Trophoblast cell (in vitro differentiated cells and primary cell): ENCODE data around the gene GTF2F2.
A peak's percentile ranks its signal among the peaks of the same experiment; 100 is the strongest.

Experiments used
- DNase-seq, 2 donors: peaks; one replicate each; pipeline ENCODE4 v3.0.0-alpha.2; 2016
- H2AFZ ChIP-seq: 2 replicates; pipeline ENCODE4 v1.6.1; 2013; ENCODE audit warnings: low read length, moderate library complexity, mild to moderate bottlenecking; ENCODE audit not compliant: insufficient read depth, poor library complexity
- H2AK5ac ChIP-seq: 2 replicates; pipeline ENCODE4 v1.6.1; 2013; ENCODE audit warnings: mild to moderate bottlenecking, low read length
- H2BK120ac ChIP-seq: 2 replicates; pipeline ENCODE4 v1.6.1; 2013; ENCODE audit warnings: low read length, mild to moderate bottlenecking, moderate library complexity; ENCODE audit not compliant: insufficient read depth, poor library complexity
- H2BK12ac ChIP-seq: 2 replicates; pipeline ENCODE4 v1.6.1; 2013; ENCODE audit warnings: mild to moderate bottlenecking, low read length, moderate library complexity
- H2BK5ac ChIP-seq: 2 replicates; pipeline ENCODE4 v1.6.1; 2013; ENCODE audit warnings: low read length, low read depth, moderate library complexity, mild to moderate bottlenecking; ENCODE audit not compliant: poor library complexity
- H3K14ac ChIP-seq: 2 replicates; pipeline ENCODE4 v1.6.1; 2013; ENCODE audit warnings: mild to moderate bottlenecking, low read length
- H3K18ac ChIP-seq: 2 replicates; pipeline ENCODE4 v1.6.1; 2013; ENCODE audit warnings: mild to moderate bottlenecking, low read length
- H3K23ac ChIP-seq: 2 replicates; pipeline ENCODE4 v1.6.1; 2013; ENCODE audit warnings: low read length
- H3K27ac ChIP-seq: 2 replicates; pipeline ENCODE4 v1.5.1; 2013; ENCODE audit warnings: low read depth, mild to moderate bottlenecking, inconsistent platforms, low read length, moderate library complexity
- H3K27me3 ChIP-seq: 2 replicates; pipeline ENCODE4 v1.6.1; 2013; ENCODE audit warnings: inconsistent platforms, mild to moderate bottlenecking, low read length, moderate library complexity; ENCODE audit not compliant: insufficient read depth
- H3K36me3 ChIP-seq, 2 experiments: 1 replicate in 1 of 2; 2 replicates in 1 of 2; pipeline ENCODE4 v1.6.1; 2013; ENCODE audit warnings: low read length in 2 of 2, mild to moderate bottlenecking in 2 of 2, moderate library complexity in 1 of 2; ENCODE audit not compliant: insufficient read depth in 2 of 2, control insufficient read depth in 1 of 2
- H3K4ac ChIP-seq: 2 replicates; pipeline ENCODE4 v1.6.1; 2013; ENCODE audit warnings: low read depth, mild to moderate bottlenecking, low read length, moderate library complexity
- H3K4me1 ChIP-seq, 2 experiments: 1 replicate in 1 of 2; 2 replicates in 1 of 2; pipeline ENCODE4 v1.6.1; 2013; ENCODE audit warnings: low read length in 2 of 2, mild to moderate bottlenecking in 2 of 2, moderate library complexity in 1 of 2; ENCODE audit not compliant: insufficient read depth in 2 of 2, control insufficient read depth in 1 of 2
- H3K4me2 ChIP-seq: 2 replicates; pipeline ENCODE4 v1.6.1; 2013; ENCODE audit warnings: inconsistent platforms, mild to moderate bottlenecking, low read length, moderate library complexity
- H3K4me3 ChIP-seq: 2 replicates; pipeline ENCODE4 v1.5.1; 2013; ENCODE audit warnings: mild to moderate bottlenecking, low read depth, low read length, inconsistent platforms
- H3K79me1 ChIP-seq: one replicate; pipeline ENCODE4 v1.6.1; 2013; ENCODE audit warnings: low read length
- H3K79me2 ChIP-seq: 2 replicates; pipeline ENCODE4 v1.6.1; 2013; ENCODE audit warnings: low read length, mild to moderate bottlenecking; ENCODE audit not compliant: control insufficient read depth, insufficient read depth, poor library complexity
- H3K9ac ChIP-seq: 2 replicates; pipeline ENCODE4 v1.6.1; 2013; ENCODE audit warnings: mild to moderate bottlenecking, low read length
- H3K9me3 ChIP-seq: 2 replicates; pipeline ENCODE4 v1.6.1; 2013; ENCODE audit warnings: low read depth, mild to moderate bottlenecking, control low read depth, inconsistent platforms, low read length; ENCODE audit not compliant: insufficient read depth
- H4K12ac ChIP-seq: 2 replicates; pipeline ENCODE4 v1.6.1; 2013; ENCODE audit warnings: low read depth, mild to moderate bottlenecking, low read length, moderate library complexity
- H4K8ac ChIP-seq: 2 replicates; pipeline ENCODE4 v1.6.1; 2013; ENCODE audit warnings: low read depth, mild to moderate bottlenecking, low read length, moderate library complexity
- H4K91ac ChIP-seq: one replicate; pipeline ENCODE4 v1.6.1; 2013; ENCODE audit warnings: low read depth, mild to moderate bottlenecking, low read length, moderate library complexity
- WGBS: extraction: QIAGEN DNeasy Blood & Tissue Kit; methylation state at CpG from one replicate; pipeline ENCODE4 v1.1.7; 2013; ENCODE audit warnings: missing lambda C conversion rate; ENCODE audit not compliant: insufficient read length, insufficient coverage; ENCODE audit errors: extremely low coverage; 5-methylcytosine and 5-hydroxymethylcytosine counted together

The GTF2F2 gene

DNA sequence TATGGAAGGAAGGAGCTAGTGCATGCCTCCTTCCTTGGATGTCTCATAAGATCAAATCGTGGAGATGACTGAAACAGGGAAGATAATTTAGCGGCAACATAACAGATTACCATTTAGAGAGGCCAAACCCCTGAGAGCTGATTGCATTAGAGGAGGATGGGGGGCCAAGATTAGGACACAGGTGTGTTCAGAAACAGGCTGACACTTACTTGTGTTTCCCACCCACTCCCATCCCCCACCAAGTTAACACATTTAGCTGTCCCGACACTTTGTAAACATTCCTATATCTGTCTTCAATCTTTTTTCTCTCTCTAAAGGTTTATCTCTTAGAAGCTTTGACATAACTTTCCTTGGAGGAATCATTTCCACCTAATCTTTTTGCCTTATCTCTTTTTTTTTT is 129.4 kb downstream of the GTF2F2 start:
- H3K79me2 ChIP-seq: no peaks in the 10 kb centered on the region
- DNase-seq: peak in 1 of 2 donors; percentile 34
- no CpG with 5 or more reads among the region's 3 CpGs for WGBS

GRCh38 chr13:45254396-45254795 is 134.1 kb downstream of the GTF2F2 start:
- no peak overlapping the region for H3K4me3 ChIP-seq
- no peaks in the 10 kb centered on the region for H3K79me2 ChIP-seq
- no peaks in the 10 kb centered on the region for H3K27me3 ChIP-seq
- H2AK5ac ChIP-seq: no peak overlapping the region
- no CpG with 5 or more reads among the region's 2 CpGs for WGBS
- H2BK120ac ChIP-seq: no peak overlapping the region
- H2BK12ac ChIP-seq: no peak overlapping the region
- H4K8ac ChIP-seq: no peak overlapping the region
- H3K9me3 ChIP-seq: no peaks in the 10 kb centered on the region
- no peak overlapping the region for H3K4ac ChIP-seq
- no peak overlapping the region for H2BK5ac ChIP-seq
- no peak overlapping the region for H3K4me2 ChIP-seq
- H3K23ac ChIP-seq: no peak overlapping the region
- no peak overlapping the region for H3K27ac ChIP-seq
- no peak overlapping the region for H2AFZ ChIP-seq
- H3K14ac ChIP-seq: no peak overlapping the region
- no peak overlapping the region for H4K12ac ChIP-seq
- DNase-seq: peak in 1 of 2 donors; percentile 39
- no peak overlapping the region for H3K9ac ChIP-seq
- no peak overlapping the region for H3K18ac ChIP-seq
- no peak overlapping the region for H4K91ac ChIP-seq
- no peaks in the 10 kb centered on the region for H3K79me1 ChIP-seq
- no peaks in the 10 kb centered on the region for H3K36me3 ChIP-seq
- no peaks in the 10 kb centered on the region for H3K4me1 ChIP-seq

More for the DNA sequence above, 129.4 kb downstream of the GTF2F2 start:
- Histone ChIP-seq H2AFZ (no peak overlapping the region), H3K4me1 (no peaks in the 10 kb centered on the region), H3K27ac (no peak overlapping the region), H4K12ac (no peak overlapping the region), H3K36me3 (no peaks in the 10 kb centered on the region), H3K27me3 (no peaks in the 10 kb centered on the region), H3K23ac (no peak overlapping the region), H2BK12ac (no peak overlapping the region), H3K4me2 (no peak overlapping the region), H3K18ac (no peak overlapping the region), H4K91ac (no peak overlapping the region), H4K8ac (no peak overlapping the region), H3K14ac (no peak overlapping the region), H3K79me1 (no peaks in the 10 kb centered on the region), H3K4ac (no peak overlapping the region), H2BK120ac (no peak overlapping the region), H2AK5ac (no peak overlapping the region), H3K9ac (no peak overlapping the region), H3K9me3 (no peaks in the 10 kb centered on the region), H3K4me3 (no peak overlapping the region), H2BK5ac (no peak overlapping the region)

DNA sequence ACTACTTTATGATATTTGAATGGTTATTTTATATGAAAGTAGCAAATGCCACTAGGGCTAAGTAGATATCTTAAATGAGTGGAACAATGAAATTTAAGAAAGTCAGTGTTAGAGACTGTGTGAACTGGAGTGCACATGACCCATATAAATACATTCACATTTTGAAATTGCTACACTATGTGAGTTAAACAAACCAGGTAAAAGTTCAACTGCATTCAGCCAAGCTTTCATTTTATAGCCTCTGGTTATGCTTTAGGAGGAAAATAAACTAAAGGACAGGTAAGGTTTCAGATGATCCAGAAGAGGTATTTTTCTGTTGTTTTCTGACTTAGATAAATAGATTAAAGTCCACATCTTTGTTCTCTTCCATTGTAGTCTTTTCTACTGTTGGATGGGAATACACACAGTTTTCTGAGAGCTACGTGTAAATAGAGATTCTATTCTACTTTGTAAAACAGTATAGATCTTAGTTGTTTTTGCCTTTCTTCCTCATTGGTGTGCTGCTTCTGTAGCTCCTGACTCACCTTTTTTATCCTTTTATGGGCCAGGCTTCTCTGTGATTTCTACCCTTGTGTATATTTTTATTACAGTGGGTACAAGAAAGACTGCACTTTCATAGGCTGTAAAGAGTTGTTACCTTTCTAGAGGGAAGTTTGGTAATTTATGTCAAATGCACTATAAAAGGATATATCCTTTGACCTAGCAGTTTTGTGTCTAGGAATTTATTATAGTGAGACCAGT is 135.1 kb downstream of the GTF2F2 start:
- Histone ChIP-seq H3K4me3 (no peak overlapping the region), H4K91ac (no peak overlapping the region), H3K9me3 (no peaks in the 10 kb centered on the region), H3K14ac (no peak overlapping the region), H3K79me2 (no peaks in the 10 kb centered on the region), H3K27me3 (no peaks in the 10 kb centered on the region), H4K8ac (no peak overlapping the region), H3K4me1 (no peaks in the 10 kb centered on the region), H3K27ac (no peak overlapping the region), H3K9ac (no peak overlapping the region), H2BK12ac (no peak overlapping the region), H3K4ac (no peak overlapping the region), H3K18ac (no peak overlapping the region), H3K36me3 (no peaks in the 10 kb centered on the region), H3K23ac (no peak overlapping the region), H4K12ac (no peak overlapping the region), H2BK5ac (no peak overlapping the region), H2BK120ac (no peak overlapping the region), H2AFZ (no peak overlapping the region), H3K79me1 (no peaks in the 10 kb centered on the region), H3K4me2 (no peak overlapping the region), H2AK5ac (no peak overlapping the region)
- WGBS: no CpG with 5 or more reads among the region's 1 CpG
- no peak for DNase-seq

DNA sequence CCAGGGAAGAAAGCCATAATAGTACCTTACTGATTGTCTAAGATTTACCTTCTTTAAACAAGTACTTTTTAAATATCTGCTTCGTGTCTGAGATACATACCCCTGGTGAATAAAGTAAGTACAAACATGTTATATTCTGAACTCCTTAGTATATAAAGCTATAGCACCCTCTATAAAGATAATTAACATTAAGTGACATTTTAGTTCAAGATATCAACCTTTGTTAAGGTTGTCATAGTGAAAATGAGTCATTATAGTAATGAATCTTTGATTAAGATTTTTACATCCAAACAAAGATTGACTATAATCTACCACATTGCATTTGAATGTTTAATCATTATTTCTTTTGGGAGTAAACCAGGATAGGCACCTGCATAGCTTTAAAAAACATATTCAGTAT is 135.9 kb downstream of the GTF2F2 start:
- Histone ChIP-seq H2BK12ac (no peak overlapping the region), H3K4me2 (no peak overlapping the region), H3K23ac (no peak overlapping the region), H3K79me2 (no peaks in the 10 kb centered on the region), H3K27me3 (no peaks in the 10 kb centered on the region), H3K36me3 (peaks cover 0 to 1% of the 10 kb centered on the region in 2 experiments), H3K4me1 (no peaks in the 10 kb centered on the region), H4K91ac (no peak overlapping the region), H3K4me3 (no peak overlapping the region), H3K79me1 (no peaks in the 10 kb centered on the region), H4K12ac (no peak overlapping the region), H2AFZ (no peak overlapping the region), H2AK5ac (no peak overlapping the region), H4K8ac (no peak overlapping the region), H3K9ac (no peak overlapping the region), H3K18ac (no peak overlapping the region), H3K14ac (no peak overlapping the region), H2BK5ac (no peak overlapping the region), H3K9me3 (no peaks in the 10 kb centered on the region), H2BK120ac (no peak overlapping the region), H3K27ac (no peak overlapping the region), H3K4ac (no peak overlapping the region)
- DNase-seq: no peak
- no CpG with 5 or more reads among the region's 1 CpG for WGBS
